Measurements from ENCODE around the gene GPR148.
A peak's percentile ranks its signal among the peaks of the same experiment; 100 is the strongest.

Gene GPR148

GRCh38 chr2:130754811-130755210, 25.9 kb downstream of the GPR148 start:
- no peak for DNase-seq

- no peak for DNase-seq
Observed at GRCh38 chr2:130755256-130756052, 26.6 kb downstream of the GPR148 start, which contains the start of gene AMER3. Gene AMER3 (plus strand): TSS chr2:130755540. CDS start chr2:130762073, 6,533 bp downstream.

GRCh38 chr2:130756053-130756873, 27.4 kb downstream of the GPR148 start:
- peak; percentile 32 for DNase-seq

GRCh38 chr2:130756874-130757668, 28.2 kb downstream of the GPR148 start:
- DNase-seq: no peak

GRCh38 chr2:130759906-130760753, 31.3 kb downstream of the GPR148 start:
- DNase-seq: no peak

GRCh38 chr2:130760754-130761751, 32.2 kb downstream of the GPR148 start:
- no peak for DNase-seq

GRCh38 chr2:130762031-130762909, 33.4 kb downstream of the GPR148 start:
- no peak for DNase-seq

GRCh38 chr2:130762910-130763385, 34.1 kb downstream of the GPR148 start:
- no peak for DNase-seq

GRCh38 chr2:130763405-130763804, 34.5 kb downstream of the GPR148 start:
- no peak for DNase-seq

GRCh38 chr2:130764035-130764820, 35.4 kb downstream of the GPR148 start:
- DNase-seq: no peak

- no peak for DNase-seq
Observed at GRCh38 chr2:130764821-130765115, 35.9 kb downstream of the GPR148 start.

- no peak for DNase-seq
Observed at GRCh38 chr2:130765464-130765863, 36.6 kb downstream of the GPR148 start.

- no peak for DNase-seq
Observed at GRCh38 chr2:130766037-130766436, 37.2 kb downstream of the GPR148 start.

- no peak for DNase-seq
Observed at GRCh38 chr2:130766711-130767407, 38.0 kb downstream of the GPR148 start.

GRCh38 chr2:130767408-130767775, 38.5 kb downstream of the GPR148 start:
- DNase-seq: no peak

GRCh38 chr2:130768191-130768855, 39.5 kb downstream of the GPR148 start:
- no peak for DNase-seq

GRCh38 chr2:130769343-130769907, 40.6 kb downstream of the GPR148 start:
- DNase-seq: no peak
